ENCODE measurements around the gene OPN1MW3.
"Not testable (repeated sequence)": the region's sequence is repeated elsewhere in the genome, so short reads cannot be mapped to it uniquely, and the experiment has no call there.

Gene OPN1MW3

DNA sequence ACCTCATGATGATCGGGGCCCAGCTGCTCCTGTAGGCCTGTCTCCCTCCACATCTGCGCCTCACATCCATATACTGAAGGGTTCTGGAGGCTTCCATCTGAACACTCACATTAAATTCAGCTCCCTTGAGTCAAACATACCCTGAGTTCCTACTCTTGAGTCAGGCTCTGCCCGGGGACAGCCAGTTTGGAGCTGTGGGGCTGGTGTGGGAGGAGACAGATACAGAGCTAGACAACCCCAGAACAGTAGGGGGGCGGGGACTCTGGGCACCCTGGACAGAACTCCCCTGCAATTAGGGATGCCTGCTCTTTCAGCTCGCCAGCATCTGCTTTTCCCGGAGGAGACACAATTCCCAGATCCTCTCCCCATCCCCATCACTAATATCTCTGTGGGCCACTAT lies 5.7 kb downstream of the OPN1MW3 start:
- H3K27ac Mint-ChIP-seq; H3K4me1 Mint-ChIP-seq (ENCODE audit: low read depth); H3K4me3 Mint-ChIP-seq; H3K27me3 Mint-ChIP-seq; H3K9me3 Mint-ChIP-seq; intact Hi-C loops (cut with micrococcal nuclease); H3K36me3 Mint-ChIP-seq (ENCODE audit: low read depth): not testable (repeated sequence)

DNA sequence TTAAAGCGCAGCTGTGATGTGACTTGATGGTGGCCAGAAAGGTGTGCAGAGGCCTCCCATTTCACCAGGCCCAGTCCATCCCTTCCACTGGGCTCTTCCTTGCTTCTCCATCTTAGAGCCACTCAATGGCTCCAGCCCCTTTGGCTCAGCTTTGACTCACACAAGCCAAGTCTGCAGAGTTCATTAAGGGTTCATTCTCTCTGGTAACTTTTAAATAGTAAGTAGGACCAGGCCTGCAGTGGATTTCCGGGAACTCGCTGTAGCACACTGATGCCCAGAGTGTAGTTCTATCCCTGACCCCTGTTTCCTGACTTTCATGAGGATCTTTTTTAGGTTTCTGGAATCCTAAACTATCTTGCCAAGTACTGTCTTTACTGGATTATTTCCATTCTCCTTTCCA lies 11.9 kb downstream of the OPN1MW3 start:
- not testable (repeated sequence) for H3K9me3 Mint-ChIP-seq; H3K36me3 Mint-ChIP-seq (ENCODE audit: low read depth); H3K4me1 Mint-ChIP-seq (ENCODE audit: low read depth)

DNA sequence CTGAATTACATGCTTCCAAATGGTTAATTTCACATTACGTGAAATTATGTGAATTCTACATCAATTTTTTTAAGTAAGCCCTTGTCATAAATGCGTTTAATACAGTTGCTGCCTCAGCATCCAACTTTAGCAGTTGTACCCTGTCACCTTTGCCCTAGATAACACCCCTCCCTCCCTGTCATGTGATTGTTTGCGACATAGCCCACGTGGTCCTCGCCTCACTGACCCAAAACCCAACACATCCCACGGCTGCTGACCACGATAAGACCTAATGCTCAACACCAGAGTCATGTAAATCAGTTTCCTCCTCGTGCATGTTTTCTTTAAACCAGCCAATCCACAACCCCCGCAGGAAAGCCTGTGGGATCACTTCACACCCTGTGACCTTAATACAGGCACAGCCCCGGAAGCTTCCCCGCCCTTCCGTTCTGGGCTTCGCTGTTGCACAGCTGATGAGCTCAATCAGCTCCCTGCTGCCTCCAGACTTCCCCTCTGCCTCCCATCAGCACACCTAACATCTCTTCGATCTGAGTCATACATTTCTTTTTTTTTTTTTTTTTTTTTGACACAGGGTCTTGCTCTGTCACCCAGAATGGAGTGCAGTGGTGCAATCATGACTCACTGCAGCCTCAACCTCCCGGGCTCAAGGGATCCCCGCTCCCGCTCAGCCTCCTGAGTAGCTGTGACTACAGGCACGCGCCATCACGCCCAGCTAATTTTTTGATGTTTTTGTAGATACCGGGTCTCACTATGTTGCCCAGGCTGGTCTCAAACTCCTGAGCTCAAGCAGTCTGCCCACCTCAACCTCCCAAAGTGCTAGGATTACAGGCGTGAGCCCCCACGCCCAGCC lies 27.3 kb downstream of the OPN1MW3 start:
- H3K27ac Mint-ChIP-seq; H3K4me1 Mint-ChIP-seq (ENCODE audit: low read depth); intact Hi-C loops (cut with micrococcal nuclease); H3K9me3 Mint-ChIP-seq; H3K36me3 Mint-ChIP-seq (ENCODE audit: low read depth); H3K4me3 Mint-ChIP-seq; H3K27me3 Mint-ChIP-seq: not testable (repeated sequence)

More for the DNA sequence above, 11.9 kb downstream of the OPN1MW3 start:
- intact Hi-C loops (cut with micrococcal nuclease); H3K27me3 Mint-ChIP-seq; H3K4me3 Mint-ChIP-seq; H3K27ac Mint-ChIP-seq: not testable (repeated sequence)

DNA sequence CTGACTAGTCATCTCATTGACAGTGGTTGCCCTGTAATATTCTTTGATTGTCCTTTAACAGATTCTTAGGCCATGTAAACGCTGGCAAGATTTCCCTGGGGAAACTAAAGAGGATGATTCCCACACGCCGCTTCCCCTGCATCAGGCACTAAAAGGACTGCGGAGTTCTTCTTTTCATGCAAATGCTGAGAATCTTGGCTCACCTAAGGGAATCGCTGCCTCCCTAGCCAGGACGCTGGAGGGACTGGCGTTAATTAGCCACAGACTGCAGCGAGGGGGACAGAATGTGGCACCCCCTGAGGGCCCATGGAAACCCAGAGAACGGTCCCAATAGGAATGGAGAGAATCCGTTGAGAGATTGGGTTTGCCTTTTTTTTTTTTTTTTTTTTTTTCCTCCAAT lies 29.0 kb downstream of the OPN1MW3 start:
- H3K4me1 Mint-ChIP-seq (ENCODE audit: low read depth); H3K27me3 Mint-ChIP-seq; intact Hi-C loops (cut with micrococcal nuclease); H3K27ac Mint-ChIP-seq; H3K4me3 Mint-ChIP-seq; H3K36me3 Mint-ChIP-seq (ENCODE audit: low read depth); H3K9me3 Mint-ChIP-seq: not testable (repeated sequence)

DNA sequence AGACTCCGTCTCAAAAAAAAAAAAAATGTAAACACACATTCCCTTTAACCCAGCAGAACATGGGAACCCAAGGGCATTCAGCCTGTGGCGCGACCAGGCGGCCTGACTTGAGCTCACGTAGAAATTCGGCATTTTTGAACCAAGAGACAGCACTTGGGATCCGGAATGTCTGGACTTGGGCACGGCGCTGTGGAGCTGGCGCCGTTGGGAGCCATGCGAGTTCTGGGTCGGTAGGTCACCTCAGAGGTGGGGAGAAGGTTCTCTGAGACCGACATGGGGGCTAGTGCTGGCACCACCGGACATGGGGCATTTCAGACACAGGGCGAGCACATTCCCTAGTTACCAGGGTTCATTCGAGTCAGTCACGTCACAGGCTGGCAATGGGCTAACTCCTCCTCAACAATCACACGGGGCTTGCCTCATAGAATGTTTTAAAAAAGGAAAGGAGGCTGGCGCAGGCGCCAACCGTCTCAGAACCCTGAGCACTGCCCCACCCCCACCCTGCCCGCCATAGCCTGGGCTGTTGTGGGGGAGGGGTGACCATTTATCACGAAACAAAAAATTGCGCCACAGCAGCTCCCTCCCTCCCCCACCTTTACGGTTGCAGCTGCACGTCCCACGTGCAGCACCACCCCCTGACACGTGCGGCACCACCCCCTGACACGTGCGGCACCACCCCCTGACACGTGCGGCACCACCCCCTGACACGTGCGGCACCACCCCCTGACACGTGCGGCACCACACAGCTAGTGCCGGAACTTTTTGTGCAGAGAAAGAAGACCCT lies 37.6 kb downstream of the OPN1MW3 start, which contains the start of gene TEX28:
TEX28 (minus strand) TSS at position 334 of the 784 bp plus-strand sequence. CDS start 3,007 bp downstream, outside the sequence.
- H3K4me1 Mint-ChIP-seq (ENCODE audit: low read depth): no peaks in the 10 kb centered on the region
- H3K27me3 Mint-ChIP-seq: no peaks in the 10 kb centered on the region
- H3K9me3 Mint-ChIP-seq: no peaks in the 10 kb centered on the region
- intact Hi-C loops (cut with micrococcal nuclease): no loop called here
- H3K36me3 Mint-ChIP-seq (ENCODE audit: low read depth): no peaks in the 10 kb centered on the region
- H3K27ac Mint-ChIP-seq: no peak within 1 kb of the TSS
- no peak within 1 kb of the TSS for H3K4me3 Mint-ChIP-seq

DNA sequence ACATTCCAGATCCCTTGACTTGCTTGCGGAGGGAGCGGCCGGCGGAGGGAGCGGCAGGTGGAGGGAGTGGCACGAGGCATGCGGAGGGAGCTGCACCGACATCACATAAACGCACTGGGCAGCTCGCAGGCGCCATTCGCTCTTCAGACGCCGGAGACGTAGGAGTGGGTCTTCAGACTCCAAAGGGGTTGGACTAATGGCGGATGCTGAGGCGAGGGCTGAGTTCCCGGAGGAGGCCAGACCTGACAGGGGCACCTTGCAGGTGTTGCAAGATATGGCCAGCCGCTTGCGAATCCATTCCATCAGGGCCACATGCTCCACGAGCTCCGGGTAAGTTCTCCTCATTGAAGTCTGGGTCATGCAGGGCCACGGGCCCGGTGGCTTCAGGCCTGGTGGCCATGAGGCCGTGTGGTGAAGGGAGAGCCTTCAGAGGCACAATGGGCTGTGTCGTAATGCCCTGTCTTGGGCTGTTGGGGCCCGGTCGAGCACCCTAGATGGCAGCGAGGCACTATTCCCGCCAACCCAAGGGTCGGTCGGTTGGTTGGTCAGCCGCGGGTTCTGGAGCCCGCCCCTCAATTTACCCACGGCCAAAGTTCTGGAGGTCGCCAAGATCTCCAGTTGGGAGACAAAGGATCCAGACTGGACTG lies 38.4 kb downstream of the OPN1MW3 start, which contains the start of gene TKTL1:
TKTL1 (plus strand) TSS at position 132 of the 647 bp plus-strand sequence; CDS start at position 197, 65 bp downstream.
- Mint-ChIP-seq H3K27ac (no peak within 1 kb of the TSS), H3K4me1 (ENCODE audit: low read depth) (no peaks in the 10 kb centered on the region), H3K9me3 (no peaks in the 10 kb centered on the region), H3K4me3 (no peak within 1 kb of the TSS), H3K36me3 (ENCODE audit: low read depth) (no peaks in the 10 kb centered on the region), H3K27me3 (no peaks in the 10 kb centered on the region)
- intact Hi-C loops (cut with micrococcal nuclease): no loop called here

DNA sequence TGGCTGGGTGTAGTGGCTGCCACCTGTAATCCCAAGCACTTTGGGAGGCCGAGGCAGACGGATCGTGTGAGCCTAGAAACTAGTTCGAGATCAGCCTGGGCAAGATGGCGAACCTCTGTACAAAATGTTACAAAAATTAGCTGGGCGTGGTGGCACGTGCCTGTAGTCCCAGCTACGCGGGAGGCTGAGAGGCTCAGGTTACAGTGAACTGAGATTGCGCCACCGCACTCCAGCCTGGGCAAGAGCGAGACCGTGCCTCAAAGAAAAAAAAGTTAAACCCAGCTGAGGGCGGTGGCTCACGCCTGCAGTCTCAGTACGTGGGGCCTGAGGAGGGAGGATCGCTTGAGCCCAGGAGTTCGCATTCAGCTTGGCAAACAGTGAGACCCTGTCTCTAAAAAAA lies 39.3 kb downstream of the OPN1MW3 start:
- no peaks in the 10 kb centered on the region for H3K4me1 Mint-ChIP-seq (ENCODE audit: low read depth)
- no peak overlapping the region for H3K4me3 Mint-ChIP-seq
- no peaks in the 10 kb centered on the region for H3K36me3 Mint-ChIP-seq (ENCODE audit: low read depth)
- no peak overlapping the region for H3K27ac Mint-ChIP-seq
- intact Hi-C loops (cut with micrococcal nuclease): no loop called here
- no peaks in the 10 kb centered on the region for H3K27me3 Mint-ChIP-seq
- no peaks in the 10 kb centered on the region for H3K9me3 Mint-ChIP-seq

DNA sequence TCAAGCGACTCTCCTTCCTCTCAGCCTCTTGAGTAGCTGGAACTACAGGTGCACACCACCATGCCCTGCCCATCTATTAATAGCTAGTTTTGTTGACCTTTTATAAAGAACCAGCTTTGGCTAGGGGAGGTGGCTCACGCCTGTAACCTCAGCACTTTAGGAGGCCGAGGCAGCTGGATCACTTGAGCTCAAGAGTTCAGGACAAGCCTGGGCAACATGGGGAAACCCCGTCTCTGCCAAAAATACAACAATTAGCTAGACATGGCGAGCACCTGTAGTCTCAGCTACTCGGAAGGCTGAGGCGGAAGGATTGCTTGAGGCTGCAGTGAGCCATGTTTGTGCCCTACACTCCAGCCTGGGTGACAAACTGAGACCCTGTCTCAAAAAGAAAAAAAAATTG lies 40.9 kb downstream of the OPN1MW3 start:
- peaks cover under 1% of the 10 kb centered on the region for H3K4me1 Mint-ChIP-seq (ENCODE audit: low read depth)
- no peaks in the 10 kb centered on the region for H3K9me3 Mint-ChIP-seq
- H3K27ac Mint-ChIP-seq: no peak overlapping the region
- no peak overlapping the region for H3K4me3 Mint-ChIP-seq
- no peaks in the 10 kb centered on the region for H3K27me3 Mint-ChIP-seq
- intact Hi-C loops (cut with micrococcal nuclease): no loop called here
- H3K36me3 Mint-ChIP-seq (ENCODE audit: low read depth): no peaks in the 10 kb centered on the region

- no peaks in the 10 kb centered on the region for H3K27me3 Mint-ChIP-seq
- intact Hi-C loops (cut with micrococcal nuclease): no loop called here
Observed at GRCh38 chrX:154300816-154301215, 43.4 kb downstream of the OPN1MW3 start.

GRCh38 chrX:154302998-154303397 lies 45.6 kb downstream of the OPN1MW3 start:
- peaks cover 27% of the 10 kb centered on the region for H3K4me1 Mint-ChIP-seq (ENCODE audit: low read depth)
- intact Hi-C loops (cut with micrococcal nuclease); H3K4me3 Mint-ChIP-seq; H3K27me3 Mint-ChIP-seq; H3K36me3 Mint-ChIP-seq (ENCODE audit: low read depth); H3K9me3 Mint-ChIP-seq; H3K27ac Mint-ChIP-seq: not testable (repeated sequence)

More at GRCh38 chrX:154300816-154301215, 43.4 kb downstream of the OPN1MW3 start:
- Mint-ChIP-seq H3K4me3 (no peak overlapping the region), H3K9me3 (no peaks in the 10 kb centered on the region), H3K36me3 (ENCODE audit: low read depth) (no peaks in the 10 kb centered on the region), H3K27ac (no peak overlapping the region), H3K4me1 (ENCODE audit: low read depth) (peaks cover 17% of the 10 kb centered on the region)

DNA sequence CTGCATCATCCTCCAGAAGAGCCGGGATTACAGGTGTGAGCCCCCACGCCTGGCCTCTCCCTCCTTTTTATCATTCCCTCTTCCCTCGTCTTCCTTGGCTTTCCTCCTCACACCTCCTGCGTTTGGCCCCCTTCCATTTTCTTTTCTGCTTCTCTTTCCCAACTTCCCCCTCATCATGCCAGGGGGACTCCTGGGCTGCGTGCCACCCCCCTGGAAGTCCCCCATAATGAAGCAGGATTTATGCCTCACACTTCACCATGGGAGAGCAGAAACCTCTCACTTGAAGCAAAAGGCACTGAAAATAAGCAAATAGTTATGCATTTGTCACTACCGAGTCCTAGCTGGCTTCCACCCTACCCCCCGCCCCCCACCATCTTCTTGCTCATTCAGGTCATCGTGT lies 46.1 kb downstream of the OPN1MW3 start:
- Mint-ChIP-seq H3K36me3 (ENCODE audit: low read depth) (no peaks in the 10 kb centered on the region), H3K4me3 (no peak overlapping the region), H3K27me3 (peaks cover 2% of the 10 kb centered on the region), H3K27ac (no peak overlapping the region), H3K4me1 (ENCODE audit: low read depth) (peaks cover 32% of the 10 kb centered on the region), H3K9me3 (no peaks in the 10 kb centered on the region)
- intact Hi-C loops (cut with micrococcal nuclease): no loop called here

- no peaks in the 10 kb centered on the region for H3K9me3 Mint-ChIP-seq
- no peaks in the 10 kb centered on the region for H3K36me3 Mint-ChIP-seq (ENCODE audit: low read depth)
- H3K27ac Mint-ChIP-seq: no peak overlapping the region
- H3K4me3 Mint-ChIP-seq: no peak overlapping the region
- peaks cover 34% of the 10 kb centered on the region for H3K4me1 Mint-ChIP-seq (ENCODE audit: low read depth)
- intact Hi-C loops (cut with micrococcal nuclease): no loop called here
- peaks cover 2% of the 10 kb centered on the region for H3K27me3 Mint-ChIP-seq
Observed at GRCh38 chrX:154304846-154305245, 47.5 kb downstream of the OPN1MW3 start.

GRCh38 chrX:154305541-154306205 lies 48.3 kb downstream of the OPN1MW3 start:
- H3K27ac Mint-ChIP-seq: peak overlapping the region; percentile 60
- no peaks in the 10 kb centered on the region for H3K36me3 Mint-ChIP-seq (ENCODE audit: low read depth)
- intact Hi-C loops (cut with micrococcal nuclease): no loop called here
- H3K4me1 Mint-ChIP-seq (ENCODE audit: low read depth): peaks cover 38% of the 10 kb centered on the region
- peaks cover 2% of the 10 kb centered on the region for H3K27me3 Mint-ChIP-seq
- no peak overlapping the region for H3K4me3 Mint-ChIP-seq
- no peaks in the 10 kb centered on the region for H3K9me3 Mint-ChIP-seq

Measured in dendritic cell treated with granulocyte-macrophage colony-stimulating factor and Interleukin-4, amounts not matched to agents 40 ng/mL and 50 ng/mL, for 4 days (primary cell).